Body of pancreas (tissue), 4 donors: ENCODE data around the gene JADE3. TPM values are rescaled to one million over a fixed set of nuclear protein-coding genes. Genes with fewer than 3 reads are reported as not detected.

Experiments used
- ATAC-seq: fragments of 150-250 bp; one replicate; pipeline ENCODE4 v1.9.1; 2016
- DNase-seq, 4 donors: peaks; one replicate each; pipeline ENCODE4 v3.0.0-alpha.2; 2019
- H3K27ac ChIP-seq, 4 donors: fragments of 200-600 bp; sonication (generic); 1 replicate in 3 of 4; 2 replicates in 1 of 4; pipeline versions ENCODE4 v1.5.1 to v1.6.1; 2016 to 2019; ENCODE audit warnings: mild to moderate bottlenecking in 1 of 4, mixed read lengths in 1 of 4, moderate library complexity in 1 of 4
- H3K27me3 ChIP-seq, 2 donors: fragments of 200-600 bp; sonication (generic); one replicate each; pipeline ENCODE4 v1.6.0; 2016; ENCODE audit warnings: mild to moderate bottlenecking in 1 of 2
- H3K36me3 ChIP-seq, 2 donors: fragments of 200-600 bp; sonication (generic); replicated peaks in 1 of 2; 2 replicates each; pipeline ENCODE4 v1.5.1; 2016; ENCODE audit warnings: low read depth in 2 of 2; ENCODE audit not compliant: insufficient read depth in 1 of 2
- H3K4me1 ChIP-seq: fragments of 200-600 bp; sonication (generic); one replicate; pipeline ENCODE4 v1.6.0; 2016
- H3K4me3 ChIP-seq, 2 donors: fragments of 200-600 bp; sonication (generic); 1 replicate in 1 of 2; 2 replicates in 1 of 2; pipeline ENCODE4 v1.5.1; 2016 to 2019
- H3K9me3 ChIP-seq, 3 donors: fragments of 200-600 bp; sonication (generic); 1 replicate in 2 of 3; 2 replicates in 1 of 3; pipeline ENCODE4 v1.5.1; 2016
- POLR2A ChIP-seq, 3 donors: fragments of 450-650 bp; IDR thresholded peaks; one replicate each; pipeline ENCODE4 v1.6.1; 2016; ENCODE audit warnings: antibody characterized with exemption in 3 of 3, mild to moderate bottlenecking in 2 of 3
- WGBS, 2 donors: methylation state at CpG; one replicate each; pipeline ENCODE4 v1.1.5; 2017; 5-methylcytosine and 5-hydroxymethylcytosine counted together
- intact Hi-C: fragments of 100-400 bp; cut with DNase I; formaldehyde crosslinking; loops from one replicate; pipeline ENCODE4 v1.15.1; 2023
- total RNA-seq, 2 donors: library from RNA; depleted of rRNA; stranded (reverse); fragments of >200 nt; gene quantifications; one replicate each; pipeline ENCODE4 v1.1.0, GENCODE V29; 2016
- TF ChIP-seq, protein P1 (sequence below), 7 experiments: fragments of 450-650 bp in 4 of 7; fragments of 200-600 bp in 3 of 7; sonication (generic) in 3 of 7; IDR thresholded peaks; one replicate each; pipeline ENCODE4 v1.5.1; 2016 to 2019; ENCODE audit warnings: antibody characterized with exemption in 7 of 7

JADE3 gene
- total RNA-seq, 2 donors from 2014 or later: 2.3 to 9.3 TPM

DNA sequence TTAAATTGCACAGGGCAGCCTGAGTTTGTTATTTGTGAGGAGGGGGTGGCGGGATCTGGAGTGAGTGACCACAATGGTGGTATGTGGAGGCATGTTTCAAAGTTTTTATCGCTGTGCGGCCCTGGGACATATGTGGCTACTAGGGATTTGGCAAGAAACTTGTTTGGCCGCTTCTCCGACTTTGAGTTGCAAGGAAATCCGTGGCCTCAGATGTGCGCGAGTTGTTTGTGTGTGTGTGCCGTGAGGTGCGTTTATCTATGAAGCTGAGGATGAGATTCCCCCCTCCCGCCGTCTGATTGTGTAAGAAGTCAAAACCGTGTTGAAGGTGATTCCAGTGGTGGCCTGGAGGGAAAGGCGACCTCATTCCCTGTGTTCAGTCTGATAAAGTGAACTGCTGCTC, 1.4 kb downstream of the JADE3 start:
- intact Hi-C loops: no loop called here
- TF ChIP-seq, protein P1, sequence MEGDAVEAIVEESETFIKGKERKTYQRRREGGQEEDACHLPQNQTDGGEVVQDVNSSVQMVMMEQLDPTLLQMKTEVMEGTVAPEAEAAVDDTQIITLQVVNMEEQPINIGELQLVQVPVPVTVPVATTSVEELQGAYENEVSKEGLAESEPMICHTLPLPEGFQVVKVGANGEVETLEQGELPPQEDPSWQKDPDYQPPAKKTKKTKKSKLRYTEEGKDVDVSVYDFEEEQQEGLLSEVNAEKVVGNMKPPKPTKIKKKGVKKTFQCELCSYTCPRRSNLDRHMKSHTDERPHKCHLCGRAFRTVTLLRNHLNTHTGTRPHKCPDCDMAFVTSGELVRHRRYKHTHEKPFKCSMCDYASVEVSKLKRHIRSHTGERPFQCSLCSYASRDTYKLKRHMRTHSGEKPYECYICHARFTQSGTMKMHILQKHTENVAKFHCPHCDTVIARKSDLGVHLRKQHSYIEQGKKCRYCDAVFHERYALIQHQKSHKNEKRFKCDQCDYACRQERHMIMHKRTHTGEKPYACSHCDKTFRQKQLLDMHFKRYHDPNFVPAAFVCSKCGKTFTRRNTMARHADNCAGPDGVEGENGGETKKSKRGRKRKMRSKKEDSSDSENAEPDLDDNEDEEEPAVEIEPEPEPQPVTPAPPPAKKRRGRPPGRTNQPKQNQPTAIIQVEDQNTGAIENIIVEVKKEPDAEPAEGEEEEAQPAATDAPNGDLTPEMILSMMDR (IDR thresholded peaks at IDR 0.05): no peak
- TF ChIP-seq POLR2A (IDR thresholded peaks at IDR 0.05): no peak

DNA sequence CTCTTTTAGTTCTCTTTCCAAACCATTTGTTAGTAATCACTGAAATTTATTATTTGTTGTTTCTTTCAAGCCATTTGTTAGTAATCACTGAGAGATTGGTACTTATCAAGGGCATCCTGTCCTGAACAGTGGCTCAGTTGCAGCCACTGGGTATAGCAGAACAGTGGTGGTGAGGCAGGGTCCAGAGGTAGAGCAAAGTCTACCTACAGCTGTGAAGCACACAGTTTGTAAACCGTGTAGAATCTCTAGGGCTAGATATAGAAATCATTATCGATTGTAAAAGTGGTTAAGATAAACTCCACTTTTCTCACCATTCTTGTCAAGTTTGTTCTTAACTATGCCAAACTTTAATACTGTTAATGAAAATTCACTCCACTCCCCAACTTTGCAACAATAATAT, 4.1 kb downstream of the JADE3 start:
- intact Hi-C loops: no loop called here
- Histone ChIP-seq H3K4me3 (no peak overlapping the region), H3K27me3 (no peaks in the 10 kb centered on the region), H3K36me3 (no peaks in the 10 kb centered on the region), H3K9me3 (no peaks in the 10 kb centered on the region), H3K27ac (no peak overlapping the region), H3K4me1 (peaks cover 38% of the 10 kb centered on the region)
- no peak for ATAC-seq
- WGBS, 2 donors: 29 to 37% methylated on average over 2 of the region's 2 CpGs
- no peak for DNase-seq
- TF ChIP-seq, protein P1 (IDR thresholded peaks at IDR 0.05): no peak
- TF ChIP-seq POLR2A (IDR thresholded peaks at IDR 0.05): no peak

More for the DNA sequence above, 1.4 kb downstream of the JADE3 start:
- Histone ChIP-seq H3K27me3 (no peaks in the 10 kb centered on the region), H3K36me3 (no peaks in the 10 kb centered on the region), H3K9me3 (no peaks in the 10 kb centered on the region), H3K4me1 (peaks cover 30% of the 10 kb centered on the region), H3K27ac (peak overlapping the region in 3 of 4 donors; percentile 68 to 83 (median 77)), H3K4me3 (peak overlapping the region; percentile 60)
- DNase-seq (peak; percentile 20 to 49 (median 36)), ATAC-seq (no peak)
- WGBS, 2 donors: 2% methylated on average over 8 to 14 of the region's 14 CpGs

- Histone ChIP-seq H3K27ac (peak overlapping the region in 1 of 4 donors; percentile 44), H3K4me3 (no peak overlapping the region), H3K36me3 (no peaks in the 10 kb centered on the region), H3K9me3 (no peaks in the 10 kb centered on the region), H3K27me3 (no peaks in the 10 kb centered on the region), H3K4me1 (peaks cover 38% of the 10 kb centered on the region)
- DNase-seq (no peak), ATAC-seq (no peak)
- WGBS, 2 donors: 57 to 67% methylated on average over 1 of the region's 1 CpG
- TF ChIP-seq POLR2A (IDR thresholded peaks at IDR 0.05): no peak
- TF ChIP-seq, protein P1 (IDR thresholded peaks at IDR 0.05): no peak
- intact Hi-C loops: no loop called here
These were observed 5.4 kb downstream of the JADE3 start for GRCh38 chrX:46917622-46918021.

GRCh38 chrX:46918434-46918833, 6.2 kb downstream of the JADE3 start:
- Histone ChIP-seq H3K36me3 (no peaks in the 10 kb centered on the region), H3K4me3 (no peak overlapping the region), H3K27me3 (no peaks in the 10 kb centered on the region), H3K27ac (peak overlapping the region in 2 of 4 donors; percentile 35 to 44), H3K9me3 (no peaks in the 10 kb centered on the region), H3K4me1 (peaks cover 38% of the 10 kb centered on the region)
- peak; percentile 18 to 50 (median 44) for DNase-seq
- WGBS, 2 donors: 33% methylated on average over 1 of the region's 1 CpG; no CpG with 5 or more reads in 1 of the 2 donors
- TF ChIP-seq, protein P1 (IDR thresholded peaks at IDR 0.05): no peak
- no peak for TF ChIP-seq POLR2A (IDR thresholded peaks at IDR 0.05)
- peak; percentile 30 for ATAC-seq
- intact Hi-C loops: no loop called here

- ATAC-seq: no peak
- no peak overlapping the region for H3K27ac ChIP-seq
- TF ChIP-seq, protein P1 (IDR thresholded peaks at IDR 0.05): no peak
- no peak for TF ChIP-seq POLR2A (IDR thresholded peaks at IDR 0.05)
- WGBS, 2 donors: 70 to 72% methylated on average over 4 of the region's 4 CpGs
- H3K4me3 ChIP-seq: no peak overlapping the region
- intact Hi-C loops: no loop called here
- H3K9me3 ChIP-seq: no peaks in the 10 kb centered on the region
- H3K27me3 ChIP-seq: no peaks in the 10 kb centered on the region
- no peaks in the 10 kb centered on the region for H3K36me3 ChIP-seq
- no peak for DNase-seq
- H3K4me1 ChIP-seq: peaks cover 28% of the 10 kb centered on the region
These were observed 8.0 kb downstream of the JADE3 start for GRCh38 chrX:46920235-46920634.
